Measurements from ENCODE around the gene PHLPP2. TPM values are rescaled to one million over a fixed set of nuclear protein-coding genes. Genes with fewer than 3 reads are reported as not detected.

PHLPP2 gene
- total and polyA plus RNA-seq, 2 experiments from 2014 or later = 7.4 to 15.0 TPM

DNA sequence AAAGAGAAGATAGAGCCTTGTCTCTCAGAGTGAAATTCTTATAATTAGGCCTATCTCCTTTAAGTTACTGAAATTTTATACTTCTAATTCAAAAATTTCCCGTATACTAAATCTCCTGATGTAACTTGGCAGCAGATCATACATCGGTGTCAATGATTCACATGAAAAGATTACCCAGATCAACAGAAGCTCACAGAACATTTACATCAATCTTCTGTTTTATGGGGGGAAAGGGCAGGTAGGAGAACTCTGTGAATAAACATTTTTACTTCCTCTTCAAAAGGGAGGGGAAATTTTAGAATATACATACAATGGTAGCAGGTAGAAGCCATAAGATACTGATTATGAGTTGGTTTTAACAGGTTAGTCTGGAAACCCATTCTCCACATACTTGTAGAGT, 43.1 kb downstream of the PHLPP2 start:
- no peak for DNase-seq (ENCODE audit: low spot score)
- no peaks in the 10 kb centered on the region for H3K9me2 ChIP-seq (replicated peaks; ENCODE audit: insufficient read depth)
- H2AFZ ChIP-seq = no peak overlapping the region
- no peaks in the 10 kb centered on the region for H3K4me1 ChIP-seq (ENCODE audit: insufficient read depth)
- H3K4me2 ChIP-seq = no peak overlapping the region
- no peaks in the 10 kb centered on the region for H3K36me3 ChIP-seq (replicated peaks; ENCODE audit: insufficient read depth, low read depth)
- TF ChIP-seq EZH2phosphoT487 (IDR thresholded peaks at IDR 0.05; ENCODE audit: low read depth, severe bottlenecking, unreplicated experiment) (no peak), EZH2 (IDR thresholded peaks at IDR 0.05; ENCODE audit: borderline replicate concordance) (no peak)
- TF ChIP-seq, protein P1, sequence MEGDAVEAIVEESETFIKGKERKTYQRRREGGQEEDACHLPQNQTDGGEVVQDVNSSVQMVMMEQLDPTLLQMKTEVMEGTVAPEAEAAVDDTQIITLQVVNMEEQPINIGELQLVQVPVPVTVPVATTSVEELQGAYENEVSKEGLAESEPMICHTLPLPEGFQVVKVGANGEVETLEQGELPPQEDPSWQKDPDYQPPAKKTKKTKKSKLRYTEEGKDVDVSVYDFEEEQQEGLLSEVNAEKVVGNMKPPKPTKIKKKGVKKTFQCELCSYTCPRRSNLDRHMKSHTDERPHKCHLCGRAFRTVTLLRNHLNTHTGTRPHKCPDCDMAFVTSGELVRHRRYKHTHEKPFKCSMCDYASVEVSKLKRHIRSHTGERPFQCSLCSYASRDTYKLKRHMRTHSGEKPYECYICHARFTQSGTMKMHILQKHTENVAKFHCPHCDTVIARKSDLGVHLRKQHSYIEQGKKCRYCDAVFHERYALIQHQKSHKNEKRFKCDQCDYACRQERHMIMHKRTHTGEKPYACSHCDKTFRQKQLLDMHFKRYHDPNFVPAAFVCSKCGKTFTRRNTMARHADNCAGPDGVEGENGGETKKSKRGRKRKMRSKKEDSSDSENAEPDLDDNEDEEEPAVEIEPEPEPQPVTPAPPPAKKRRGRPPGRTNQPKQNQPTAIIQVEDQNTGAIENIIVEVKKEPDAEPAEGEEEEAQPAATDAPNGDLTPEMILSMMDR (IDR thresholded peaks at IDR 0.05; ENCODE audit: poor library complexity) = no peak
- no peak overlapping the region for H3K4me3 ChIP-seq
- no peak overlapping the region for H3K27ac ChIP-seq
- 87% methylated on average over 2 of the region's 2 CpGs for WGBS (ENCODE audit: low lambda C conversion rate, missing lambda C conversion rate)
- no peaks in the 10 kb centered on the region for H3K27me3 ChIP-seq
- no peaks in the 10 kb centered on the region for H3K9me3 ChIP-seq (ENCODE audit: low read depth)
- H4K20me1 ChIP-seq (ENCODE audit: insufficient read depth, poor library complexity, severe bottlenecking) = no peaks in the 10 kb centered on the region
- H3K79me2 ChIP-seq = no peaks in the 10 kb centered on the region

DNA sequence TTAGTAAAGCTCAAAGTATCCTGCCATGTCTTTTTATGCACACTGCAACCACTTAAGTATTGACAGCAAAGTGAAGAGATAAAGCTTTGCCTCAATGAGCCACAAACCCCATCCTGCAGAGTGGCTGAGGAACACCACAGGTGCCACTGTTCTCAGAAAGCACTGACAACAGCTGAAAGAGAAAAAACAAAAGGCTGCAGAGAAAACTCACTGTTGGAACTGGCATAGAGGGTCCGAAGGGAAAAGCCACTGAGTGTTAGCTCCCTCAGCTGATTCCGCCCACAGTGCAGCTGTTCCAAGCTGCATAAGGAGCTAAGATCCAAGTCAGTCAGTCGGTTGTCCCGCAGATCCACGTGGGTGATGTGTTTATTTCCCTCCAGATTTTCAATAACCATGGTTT, 48.3 kb downstream of the PHLPP2 start:
- no peak overlapping the region for H3K27ac ChIP-seq
- no peaks in the 10 kb centered on the region for H3K4me1 ChIP-seq (ENCODE audit: insufficient read depth)
- H3K27me3 ChIP-seq = no peaks in the 10 kb centered on the region
- no peak overlapping the region for H3K4me2 ChIP-seq
- no peak overlapping the region for H2AFZ ChIP-seq
- TF ChIP-seq EZH2phosphoT487 (IDR thresholded peaks at IDR 0.05; ENCODE audit: low read depth, severe bottlenecking, unreplicated experiment) (no peak), EZH2 (IDR thresholded peaks at IDR 0.05; ENCODE audit: borderline replicate concordance) (no peak)
- TF ChIP-seq, protein P1 (IDR thresholded peaks at IDR 0.05; ENCODE audit: poor library complexity) = no peak
- H3K79me2 ChIP-seq = no peaks in the 10 kb centered on the region
- H3K4me3 ChIP-seq = no peak overlapping the region
- H3K9me2 ChIP-seq (replicated peaks; ENCODE audit: insufficient read depth) = no peaks in the 10 kb centered on the region
- H3K36me3 ChIP-seq (replicated peaks; ENCODE audit: insufficient read depth, low read depth) = peaks cover 5% of the 10 kb centered on the region
- H3K9me3 ChIP-seq (ENCODE audit: low read depth) = no peaks in the 10 kb centered on the region
- no peak for DNase-seq (ENCODE audit: low spot score)
- WGBS (ENCODE audit: low lambda C conversion rate, missing lambda C conversion rate) = 87% methylated on average over 5 of the region's 5 CpGs
- no peaks in the 10 kb centered on the region for H4K20me1 ChIP-seq (ENCODE audit: insufficient read depth, poor library complexity, severe bottlenecking)

DNA sequence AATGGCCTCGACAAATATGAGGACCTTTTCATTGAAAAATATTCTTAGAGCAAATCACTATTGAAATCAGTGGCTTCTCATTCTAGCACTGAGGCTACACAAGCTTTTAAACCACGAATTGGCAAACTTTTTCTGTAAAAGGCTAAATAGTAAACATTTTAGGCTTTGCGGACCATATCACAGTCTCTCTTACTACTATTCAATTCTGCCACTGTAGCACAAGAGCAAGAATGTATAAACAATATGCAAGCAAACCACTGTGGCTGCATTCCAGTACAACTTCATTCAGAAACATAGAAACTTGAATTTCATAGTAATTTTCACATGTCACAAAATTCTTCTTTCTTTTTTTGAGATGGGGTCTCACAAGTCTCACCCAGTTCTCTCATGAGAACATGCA, 49.1 kb downstream of the PHLPP2 start:
- H3K27me3 ChIP-seq = no peaks in the 10 kb centered on the region
- peaks cover under 1% of the 10 kb centered on the region for H3K4me1 ChIP-seq (ENCODE audit: insufficient read depth)
- no peak overlapping the region for H2AFZ ChIP-seq
- TF ChIP-seq EZH2 (IDR thresholded peaks at IDR 0.05; ENCODE audit: borderline replicate concordance) (no peak), EZH2phosphoT487 (IDR thresholded peaks at IDR 0.05; ENCODE audit: low read depth, severe bottlenecking, unreplicated experiment) (no peak)
- TF ChIP-seq, protein P1 (IDR thresholded peaks at IDR 0.05; ENCODE audit: poor library complexity) = no peak
- H4K20me1 ChIP-seq (ENCODE audit: insufficient read depth, poor library complexity, severe bottlenecking) = no peaks in the 10 kb centered on the region
- no peak overlapping the region for H3K4me3 ChIP-seq
- no peak overlapping the region for H3K27ac ChIP-seq
- H3K36me3 ChIP-seq (replicated peaks; ENCODE audit: insufficient read depth, low read depth) = peaks cover 5% of the 10 kb centered on the region
- DNase-seq (ENCODE audit: low spot score) = no peak
- no peaks in the 10 kb centered on the region for H3K9me3 ChIP-seq (ENCODE audit: low read depth)
- H3K4me2 ChIP-seq = no peak overlapping the region
- no peaks in the 10 kb centered on the region for H3K79me2 ChIP-seq
- no peaks in the 10 kb centered on the region for H3K9me2 ChIP-seq (replicated peaks; ENCODE audit: insufficient read depth)
- WGBS (ENCODE audit: low lambda C conversion rate, missing lambda C conversion rate) = 78% methylated on average over 3 of the region's 3 CpGs

DNA sequence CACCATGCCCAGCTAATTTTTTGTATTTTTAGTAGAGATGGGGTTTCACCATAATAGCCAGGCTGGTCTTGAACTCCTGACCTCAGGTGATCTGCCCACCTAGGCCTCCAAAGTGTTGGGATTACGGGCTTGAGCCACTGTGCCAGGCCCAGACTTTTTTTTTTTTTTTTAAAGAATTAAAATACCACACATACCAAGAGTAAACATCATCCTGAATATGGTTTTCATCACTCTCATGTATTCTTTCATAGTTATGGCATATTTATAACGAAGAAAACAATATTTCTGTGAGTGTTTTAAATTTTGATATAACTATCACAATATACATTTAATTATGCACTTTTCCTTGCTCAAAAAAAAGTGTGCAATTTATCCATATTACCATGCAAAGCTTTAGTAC, 50.3 kb downstream of the PHLPP2 start:
- no peak overlapping the region for H2AFZ ChIP-seq
- H3K9me3 ChIP-seq (ENCODE audit: low read depth) = no peaks in the 10 kb centered on the region
- no peaks in the 10 kb centered on the region for H3K9me2 ChIP-seq (replicated peaks; ENCODE audit: insufficient read depth)
- H3K36me3 ChIP-seq (replicated peaks; ENCODE audit: insufficient read depth, low read depth) = peaks cover 5% of the 10 kb centered on the region
- WGBS (ENCODE audit: low lambda C conversion rate, missing lambda C conversion rate) = 84% methylated on average over 2 of the region's 2 CpGs
- no peaks in the 10 kb centered on the region for H3K79me2 ChIP-seq
- peaks cover 12% of the 10 kb centered on the region for H3K4me1 ChIP-seq (ENCODE audit: insufficient read depth)
- TF ChIP-seq EZH2phosphoT487 (IDR thresholded peaks at IDR 0.05; ENCODE audit: low read depth, severe bottlenecking, unreplicated experiment) (no peak), EZH2 (IDR thresholded peaks at IDR 0.05; ENCODE audit: borderline replicate concordance) (no peak)
- TF ChIP-seq, protein P1 (IDR thresholded peaks at IDR 0.05; ENCODE audit: poor library complexity) = no peak
- no peak overlapping the region for H3K4me2 ChIP-seq
- no peaks in the 10 kb centered on the region for H3K27me3 ChIP-seq
- H4K20me1 ChIP-seq (ENCODE audit: insufficient read depth, poor library complexity, severe bottlenecking) = no peaks in the 10 kb centered on the region
- DNase-seq (ENCODE audit: low spot score) = no peak
- no peak overlapping the region for H3K27ac ChIP-seq
- no peak overlapping the region for H3K4me3 ChIP-seq

Data from hepatocyte (in vitro differentiated cells).